Activated T-cell treated with anti-CD3 and anti-CD28 coated beads, Interleukin-2, amount 50 U/mL, for 1 hour (primary cell): ENCODE measurements around the gene LDLRAD4.
A peak's percentile ranks its signal among the peaks of the same experiment; 100 is the strongest.

ENCODE experiments used
- DNase-seq: peaks from one replicate; pipeline ENCODE4 v3.0.0-alpha.2; 2020

Gene LDLRAD4

DNA sequence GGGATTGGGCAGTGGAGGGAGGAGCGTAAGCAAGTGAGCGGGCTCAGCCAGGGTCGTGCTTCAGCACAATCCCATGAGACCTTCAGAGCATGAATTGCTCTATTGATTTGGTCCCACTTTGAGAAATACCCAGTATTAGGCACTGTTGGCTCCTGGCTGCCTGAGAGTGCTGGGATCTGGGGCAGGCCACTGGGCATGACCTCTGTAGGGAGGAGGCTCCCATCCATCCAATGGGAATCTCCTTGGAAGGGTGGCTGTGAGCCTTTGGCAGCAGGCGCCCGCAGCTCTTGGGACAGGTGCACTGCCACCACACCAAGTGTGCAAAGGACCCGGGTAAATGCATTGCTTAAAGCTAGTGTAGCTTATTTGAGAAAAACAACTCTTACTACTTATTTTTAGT, 137.5 kb downstream of the LDLRAD4 start:
- DNase-seq = no peak

- DNase-seq = no peak
Observed at GRCh38 chr18:13357289-13357688, 138.7 kb downstream of the LDLRAD4 start.

GRCh38 chr18:13359210-13359609, 140.7 kb downstream of the LDLRAD4 start:
- no peak for DNase-seq

- DNase-seq = no peak
Observed at GRCh38 chr18:13361431-13361830, 142.9 kb downstream of the LDLRAD4 start.

- no peak for DNase-seq
Observed at GRCh38 chr18:13362051-13362450, 143.5 kb downstream of the LDLRAD4 start.

DNA sequence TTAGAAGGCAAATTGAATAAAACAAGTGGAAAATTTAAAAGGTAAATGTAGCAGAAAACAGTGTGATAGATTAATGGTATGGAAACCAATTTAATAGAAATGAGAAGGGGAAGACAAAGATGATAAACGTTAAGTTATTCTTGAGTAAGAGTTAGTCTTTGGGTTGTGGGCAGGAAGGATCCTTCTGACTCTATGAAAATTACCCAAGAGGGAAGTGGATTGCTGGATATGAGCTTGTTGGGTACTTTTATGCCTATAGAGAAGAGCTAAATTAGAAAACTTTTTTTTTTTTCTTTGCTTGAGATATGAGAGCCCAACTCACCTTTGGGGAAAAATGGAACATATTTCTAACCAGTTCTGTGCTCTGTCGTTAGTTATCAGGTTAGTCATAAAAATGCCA, 144.0 kb downstream of the LDLRAD4 start:
- DNase-seq = no peak

DNA sequence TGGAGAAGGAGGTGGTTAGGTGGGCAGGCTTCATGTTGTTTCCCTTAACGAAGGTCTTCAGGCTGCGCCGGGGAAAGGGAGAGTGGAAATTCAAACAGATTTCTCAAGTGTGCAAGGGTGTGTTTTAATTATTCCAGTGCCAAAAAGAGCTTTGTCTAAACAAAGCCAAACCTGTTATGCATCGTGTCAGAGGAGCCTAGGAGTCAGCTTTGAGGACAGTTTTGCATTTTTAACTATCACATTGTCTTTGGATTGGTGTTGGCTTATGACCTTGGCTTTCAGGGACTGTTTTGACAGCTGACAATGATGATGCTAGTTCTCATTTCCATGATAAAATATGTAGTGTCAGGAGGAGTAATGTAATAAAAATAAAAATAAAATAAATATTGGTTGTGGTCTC, 144.8 kb downstream of the LDLRAD4 start:
- no peak for DNase-seq

GRCh38 chr18:13364721-13365205, 146.2 kb downstream of the LDLRAD4 start:
- DNase-seq = no peak

DNA sequence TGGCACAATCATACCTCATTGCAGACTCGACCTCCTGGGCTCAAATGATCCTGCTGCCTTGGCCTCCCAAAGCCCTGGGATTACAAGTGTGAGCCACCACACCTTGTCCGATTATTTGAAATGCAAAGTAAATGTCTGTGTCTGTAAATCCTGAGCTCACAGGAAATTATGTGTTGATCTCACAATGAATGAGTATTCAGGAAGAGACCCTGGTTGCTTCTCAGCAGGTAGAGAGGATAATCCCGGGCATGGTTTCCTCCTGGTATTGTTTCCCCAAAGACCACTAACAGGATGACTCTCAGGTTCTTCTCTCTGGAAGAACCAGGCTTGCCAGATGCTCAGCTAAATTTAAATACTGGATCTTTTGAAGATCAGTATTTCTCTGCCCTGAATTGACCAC, 147.6 kb downstream of the LDLRAD4 start:
- DNase-seq = no peak

DNA sequence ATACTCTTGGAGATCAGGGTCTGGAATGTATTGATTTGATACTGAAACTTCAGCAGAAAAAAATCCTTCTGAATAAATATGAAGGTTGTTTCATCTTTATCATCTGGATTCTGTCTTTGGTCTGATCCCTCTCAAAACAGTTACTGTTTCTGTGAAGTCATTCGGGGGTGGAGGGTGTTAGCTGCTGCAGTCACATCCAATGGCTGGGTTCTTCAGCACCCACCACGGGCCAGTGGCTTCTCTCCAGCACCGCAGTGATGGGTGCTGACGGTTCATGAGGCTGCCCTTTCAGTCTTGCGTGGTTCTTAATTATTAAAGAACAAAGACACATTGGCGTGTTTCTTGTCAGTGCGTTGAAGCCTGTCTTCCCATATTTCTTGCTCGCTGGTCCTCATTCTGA, 148.0 kb downstream of the LDLRAD4 start:
- no peak for DNase-seq

DNA sequence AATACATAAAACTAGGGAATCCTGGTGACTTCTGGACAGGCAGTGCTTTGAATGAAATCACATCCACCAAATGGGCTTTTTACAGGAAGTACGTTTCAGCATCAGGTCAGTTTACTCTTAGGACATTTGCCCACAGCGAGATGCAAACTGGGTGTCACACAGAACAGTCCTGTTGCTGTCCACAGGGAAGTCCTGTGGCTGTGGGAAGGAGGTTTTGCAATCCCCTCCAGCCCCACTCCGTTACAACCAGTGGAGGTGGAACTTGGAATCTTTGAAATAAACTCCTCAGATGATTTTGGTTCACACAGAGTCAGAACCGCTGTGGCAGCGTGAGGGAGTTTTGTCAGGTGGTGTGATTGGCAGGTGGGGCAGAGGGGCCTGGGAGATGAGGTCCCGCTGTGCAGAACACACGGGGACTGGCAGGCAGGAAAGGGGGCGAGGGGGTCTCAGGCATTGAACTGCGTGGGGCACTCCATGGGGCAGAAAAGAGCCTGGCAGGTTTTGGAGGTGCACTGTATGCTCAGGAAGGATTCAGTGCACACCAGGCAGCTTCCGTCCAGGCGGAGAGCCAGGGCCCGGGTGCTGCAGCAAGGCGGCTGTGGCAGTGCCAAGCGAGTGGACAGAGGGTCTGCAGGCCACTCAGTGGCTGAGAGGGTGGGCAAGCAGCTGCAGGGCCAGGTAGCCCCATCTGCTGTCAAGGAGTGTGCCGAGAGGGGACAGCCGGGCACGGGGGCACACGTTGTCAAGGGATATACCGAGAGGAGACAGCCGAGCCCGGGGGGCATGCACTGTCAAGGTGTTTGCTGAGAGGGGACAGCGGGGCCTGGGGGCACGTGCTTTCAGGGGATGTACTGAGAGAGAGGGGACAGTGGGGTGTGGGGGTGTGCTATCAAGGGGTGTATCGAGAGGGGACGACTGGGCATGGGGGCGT, 148.7 kb downstream of the LDLRAD4 start:
- DNase-seq = no peak

DNA sequence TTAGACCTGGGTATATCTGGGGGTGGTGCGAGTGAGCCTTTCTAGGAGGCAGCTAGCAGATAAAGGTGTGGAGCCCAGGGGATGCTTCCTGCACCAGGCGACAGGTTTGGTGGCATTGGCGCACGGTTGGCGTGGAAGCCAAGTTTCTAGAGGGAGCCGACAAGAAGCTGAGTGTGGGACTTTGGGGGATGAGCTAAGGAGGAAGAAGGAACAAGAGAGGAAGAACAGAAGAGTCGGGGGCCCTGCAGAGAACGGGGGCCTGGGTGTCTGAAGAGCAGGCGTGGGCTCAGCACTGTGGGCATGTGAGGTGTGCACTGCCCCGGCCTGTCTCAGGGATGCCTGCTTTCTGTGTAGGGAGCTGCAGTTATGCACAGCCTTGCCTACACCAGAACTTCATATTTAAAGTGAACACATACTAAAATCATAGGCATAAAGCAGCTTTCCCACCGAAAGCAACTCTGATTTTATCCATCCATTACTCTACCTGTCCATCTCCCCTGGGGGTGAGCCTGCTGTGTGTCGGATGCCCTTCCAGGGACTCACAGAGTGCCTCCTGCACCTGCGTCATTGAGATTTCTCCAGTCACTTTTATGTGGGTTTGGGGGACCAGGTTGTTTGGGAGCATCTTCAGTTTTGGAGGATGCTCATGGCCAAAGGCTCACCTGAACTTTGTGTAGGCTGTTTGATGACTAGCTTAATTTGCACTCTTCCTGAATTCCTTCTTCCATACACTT, 149.7 kb downstream of the LDLRAD4 start:
- DNase-seq = no peak

DNA sequence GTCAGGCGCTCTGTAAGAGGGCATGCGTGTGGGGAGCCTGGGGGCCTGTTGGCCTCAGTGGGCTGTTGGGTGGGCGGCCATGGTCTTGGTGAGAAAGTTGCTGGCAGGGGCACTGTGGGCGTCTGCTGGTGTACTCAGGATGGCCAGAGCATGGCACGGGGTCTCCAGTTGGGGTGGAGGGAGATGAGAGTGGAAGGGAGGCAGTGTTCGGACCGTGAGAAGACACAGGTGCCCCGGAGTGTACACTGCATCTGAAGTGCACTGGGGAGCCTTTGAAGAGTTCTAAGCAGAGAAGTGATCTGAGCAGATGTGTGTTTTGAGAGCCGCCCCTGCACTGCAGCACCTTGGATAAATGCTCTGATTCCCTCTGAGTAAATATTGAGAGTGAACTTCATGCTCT, 150.8 kb downstream of the LDLRAD4 start:
- no peak for DNase-seq

DNA sequence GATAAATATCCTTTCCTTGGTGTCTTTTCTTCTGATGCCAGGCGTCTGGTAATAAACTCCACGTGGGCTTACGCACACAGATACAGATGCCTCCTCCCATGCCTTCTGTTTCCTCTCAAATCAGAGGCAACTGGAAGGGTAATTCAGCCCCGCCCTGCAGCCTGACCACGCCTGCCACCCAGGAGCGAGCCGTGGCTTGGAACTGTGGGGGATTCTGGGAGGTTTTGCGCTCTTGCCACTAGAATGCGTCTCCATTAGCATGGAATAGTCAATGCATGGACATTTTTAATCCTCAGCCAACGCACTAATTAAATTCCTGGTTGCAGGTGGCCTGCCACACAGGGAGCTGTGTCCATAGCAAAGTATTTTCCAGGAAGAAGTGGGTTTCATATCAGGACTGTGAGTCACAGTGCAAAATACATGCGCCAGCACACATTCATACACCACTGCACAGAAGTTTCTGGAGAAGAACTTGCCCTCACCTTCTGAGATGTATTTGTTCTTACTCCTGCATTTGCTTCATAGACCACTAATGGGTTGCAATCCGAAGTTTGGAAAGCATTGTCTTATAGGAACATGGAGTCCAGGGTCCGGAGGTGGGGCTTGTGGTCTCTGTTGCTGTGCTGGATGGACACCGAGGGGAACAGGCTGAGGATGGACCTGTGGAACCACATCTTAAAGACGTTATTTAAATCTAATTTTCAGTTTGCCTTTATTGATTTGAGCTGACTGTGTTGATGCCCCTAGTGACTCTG, 151.4 kb downstream of the LDLRAD4 start:
- DNase-seq = no peak

DNA sequence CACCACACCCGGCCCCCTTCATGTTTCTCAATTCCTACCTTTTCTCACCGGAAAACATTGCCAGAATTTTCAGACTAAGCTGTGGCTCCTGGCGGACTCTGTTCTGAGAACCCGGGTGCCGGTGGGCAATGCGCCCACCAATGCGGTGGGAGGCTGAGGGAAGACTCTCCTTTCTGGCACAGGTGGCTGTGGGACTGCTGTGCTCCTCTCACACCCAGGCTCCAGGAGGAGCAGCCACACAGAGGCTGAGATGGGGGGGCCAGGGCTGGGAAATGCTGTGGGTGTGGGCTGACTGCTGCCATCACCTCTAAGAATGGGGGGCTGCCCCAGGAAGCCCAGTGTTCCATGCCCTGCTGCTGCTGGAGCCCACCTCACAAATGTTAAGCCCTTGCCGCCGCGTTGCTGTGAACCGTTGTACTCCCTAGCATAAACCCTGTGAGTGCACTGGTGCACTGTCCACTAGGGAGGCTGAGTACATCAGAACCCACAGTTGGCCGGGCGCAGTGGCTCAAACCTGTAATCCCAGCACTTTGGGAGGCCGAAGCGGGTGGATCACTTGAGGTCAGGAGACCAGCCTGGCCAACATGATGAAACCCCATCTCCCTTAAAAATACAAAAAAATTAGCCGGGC, 152.6 kb downstream of the LDLRAD4 start:
- DNase-seq = no peak

- no peak for DNase-seq
Observed at GRCh38 chr18:13371689-13372418, 153.3 kb downstream of the LDLRAD4 start.

- no peak for DNase-seq
Observed at GRCh38 chr18:13372531-13372951, 154.0 kb downstream of the LDLRAD4 start.

DNA sequence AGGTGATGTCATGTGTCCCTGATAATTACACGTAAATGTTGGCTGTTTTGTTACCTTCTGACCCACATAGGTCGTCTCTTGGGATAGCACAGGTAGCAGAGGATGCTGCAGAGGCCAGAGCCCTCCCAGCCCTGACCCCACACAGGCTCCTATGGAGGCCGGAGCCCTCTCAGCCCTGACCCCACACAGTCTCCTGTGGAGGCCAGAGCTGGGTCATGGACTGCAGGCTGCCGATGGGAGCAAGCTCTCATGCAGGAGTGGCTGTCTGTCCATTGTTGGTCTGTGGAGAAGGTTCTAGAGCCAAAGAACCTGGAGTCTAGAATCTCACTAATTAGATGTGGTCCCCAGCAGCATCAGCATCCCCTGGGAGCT, 155.5 kb downstream of the LDLRAD4 start:
- no peak for DNase-seq

DNA sequence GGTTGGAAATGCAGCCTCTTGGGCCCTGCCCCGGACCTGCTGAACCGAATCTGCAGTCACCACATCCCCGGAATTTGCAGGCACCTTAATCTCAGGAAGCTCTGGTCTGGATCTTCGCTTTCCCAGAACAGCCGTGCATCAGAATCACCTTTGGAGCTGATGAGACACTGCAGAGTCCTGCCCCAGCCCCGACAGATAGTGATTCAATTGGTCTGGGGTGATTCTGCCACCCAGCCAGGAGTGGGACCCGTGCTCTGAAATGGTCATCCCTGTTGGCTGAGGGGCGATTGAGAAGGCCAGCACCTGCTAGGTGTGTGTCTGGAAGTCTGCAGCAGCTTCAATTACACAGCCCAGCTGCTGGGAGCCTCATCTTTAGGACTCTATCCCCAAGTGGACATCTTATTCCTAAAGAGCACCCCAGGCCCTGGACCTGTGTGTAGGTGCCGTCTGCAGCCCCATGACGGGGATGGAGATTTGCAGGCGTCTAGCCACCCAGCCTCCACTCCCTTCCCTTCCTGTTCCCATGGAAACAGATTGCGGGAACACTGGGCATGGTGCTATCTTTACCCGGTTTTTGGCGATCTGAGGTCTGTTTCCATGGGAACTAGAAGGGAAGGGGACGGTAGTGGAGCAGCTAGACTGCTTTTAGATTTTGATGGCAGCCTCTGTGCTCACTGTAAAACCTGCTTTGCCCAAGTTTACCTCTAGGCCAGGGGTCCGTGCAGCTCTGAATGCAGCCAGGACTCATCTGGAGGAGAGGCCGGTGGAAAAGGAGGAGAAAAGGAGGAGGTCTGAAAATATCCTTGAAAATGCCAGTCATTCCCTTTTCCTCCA, 156.1 kb downstream of the LDLRAD4 start:
- no peak for DNase-seq

GRCh38 chr18:13375302-13376255, 157.0 kb downstream of the LDLRAD4 start:
- DNase-seq = peak; percentile 74
